A549 (cell line): ENCODE measurements around the gene ACSL4. TPM values are rescaled to one million over a fixed set of nuclear protein-coding genes. Genes with fewer than 3 reads are reported as not detected.
"Not testable (repeated sequence)": the region's sequence is repeated elsewhere in the genome, so short reads cannot be mapped to it uniquely, and the experiment has no call there.

Experiments
- ATAC-seq, 2 experiments: fragments of 200-7000 bp in 1 of 2; fragments of >200 bp in 1 of 2; cut with Nextera tagmentation in 1 of 2; cut with Tn5 transposase in 1 of 2; 3 replicates each; pipeline versions ENCODE4 v1.8.0 to v1.9.1; 2018 to 2020; ENCODE audit warnings: mild to moderate bottlenecking in 1 of 2, moderate library complexity in 1 of 2
- CTCF ChIA-PET: fragments of 300-600 bp; sonication (Branson Sonifier 250); formaldehyde crosslinking; extraction: SDS; loops from one replicate; lab custom pipeline; 2021; ENCODE audit warnings: antibody characterized with exemption, inconsistent platforms; lab: Yijun Ruan, JAX
- POLR2A ChIA-PET: fragments of 350-600 bp; formaldehyde crosslinking; extraction: SDS; loops from one replicate; lab custom pipeline; 2021; ENCODE audit warnings: antibody characterized with exemption, inconsistent platforms; lab: Yijun Ruan, JAX
- DNase-seq, 2 experiments: peaks; one replicate each; pipeline versions ENCODE4 v3.0.0 to v3.0.0-alpha.2; 2011 to 2016; ENCODE audit warnings: low read depth in 1 of 2, low spot score in 1 of 2
- FAIRE-seq: peaks from 2 replicates; lab custom pipeline; 2011; peaks lifted over from hg19 to GRCh38; lab: Jason Lieb, UNC
- H3K27ac ChIP-seq, 2 experiments: fragments of >200 bp; sonication (Bioruptor Twin); formaldehyde crosslinking; 3 replicates each; pipeline ENCODE4 v1.5.1; 2016 to 2017
- H3K4me1 ChIP-seq: fragments of >200 bp; sonication (Bioruptor Twin); formaldehyde crosslinking; 3 replicates; pipeline ENCODE4 v1.6.1; 2016
- H3K4me2 ChIP-seq: fragments of >200 bp; sonication (Bioruptor Twin); formaldehyde crosslinking; 3 replicates; pipeline ENCODE4 v1.6.1; 2016
- H3K4me3 ChIP-seq: fragments of >200 bp; sonication (Bioruptor Twin); formaldehyde crosslinking; 3 replicates; pipeline ENCODE4 v1.5.1; 2016
- H3K9me3 ChIP-seq: fragments of >200 bp; sonication (Bioruptor Twin); formaldehyde crosslinking; 3 replicates; pipeline ENCODE4 v1.6.1; 2016
- CEBPB ChIP-seq, 2 experiments: fragments of >200 bp in 1 of 2; sonication (Bioruptor Twin) in 1 of 2; formaldehyde crosslinking in 1 of 2; IDR thresholded peaks; 2 replicates each; pipeline ENCODE4 v1.6.1; 2012 to 2016
- CHD2 ChIP-seq: fragments of 150-350 bp; IDR thresholded peaks from 2 replicates; pipeline ENCODE4 v1.6.1; 2014; ENCODE audit warnings: low read length; ENCODE audit not compliant: partially characterized antibody
- EP300 ChIP-seq, 2 experiments: fragments of >200 bp; sonication (Bioruptor Twin); formaldehyde crosslinking; IDR thresholded peaks; 2 replicates in 1 of 2; 3 replicates in 1 of 2; pipeline ENCODE4 v1.6.1; 2016 to 2017
- ESRRA ChIP-seq: fragments of 150-350 bp; IDR thresholded peaks from 2 replicates; pipeline ENCODE4 v1.6.1; 2014; ENCODE audit warnings: mild to moderate bottlenecking, low read length, borderline replicate concordance
- FOSB ChIP-seq: fragments of 250-450 bp; sonication (Bioruptor Pico); IDR thresholded peaks from 2 replicates; pipeline ENCODE4 v1.5.0; 2020; ENCODE audit warnings: mild to moderate bottlenecking, moderate library complexity
- FOSL2 ChIP-seq, 2 experiments: fragments of 450-650 bp in 1 of 2; fragments of >200 bp in 1 of 2; sonication (Bioruptor Twin) in 1 of 2; formaldehyde crosslinking; IDR thresholded peaks; 2 replicates each; pipeline versions ENCODE4 v1.5.0 to v1.6.1; 2016 to 2020; ENCODE audit warnings: mild to moderate bottlenecking in 1 of 2, moderate library complexity in 1 of 2
- HDAC2 ChIP-seq: fragments of 200-600 bp; sonication (generic); IDR thresholded peaks from 2 replicates; pipeline ENCODE4 v1.6.1; 2016
- HEYL ChIP-seq: fragments of 250-450 bp; sonication (Bioruptor Pico); IDR thresholded peaks from 2 replicates; pipeline ENCODE4 v1.8.0; 2021; ENCODE audit warnings: mild to moderate bottlenecking, moderate library complexity
- HOXA7 ChIP-seq: fragments of 250-450 bp; sonication (Bioruptor Pico); IDR thresholded peaks from 2 replicates; pipeline ENCODE4 v1.5.0; 2020; ENCODE audit warnings: mild to moderate bottlenecking, moderate library complexity
- HOXB5 ChIP-seq: fragments of 250-450 bp; sonication (Bioruptor Pico); IDR thresholded peaks from 2 replicates; pipeline ENCODE4 v1.5.0; 2020; ENCODE audit warnings: mild to moderate bottlenecking, moderate library complexity
- MAZ ChIP-seq: fragments of 150-350 bp; IDR thresholded peaks from 2 replicates; pipeline ENCODE4 v1.6.1; 2014; ENCODE audit warnings: antibody characterized with exemption, low read depth, low read length, borderline replicate concordance
- NPAS2 ChIP-seq: fragments of 250-450 bp; sonication (Bioruptor Pico); IDR thresholded peaks from 2 replicates; pipeline ENCODE4 v1.8.0; 2022; ENCODE audit warnings: mild to moderate bottlenecking, moderate library complexity, borderline replicate concordance
- NR3C1 ChIP-seq: fragments of >200 bp; sonication (Bioruptor Twin); formaldehyde crosslinking; IDR thresholded peaks from 3 replicates; pipeline ENCODE4 v1.6.1; 2017
- PHF8 ChIP-seq: fragments of 200-600 bp; sonication (generic); IDR thresholded peaks from 2 replicates; pipeline ENCODE4 v1.6.1; 2016; ENCODE audit warnings: low read depth, mild to moderate bottlenecking, antibody characterized with exemption, moderate library complexity, borderline replicate concordance
- RAD21 ChIP-seq, 2 experiments: fragments of >200 bp in 1 of 2; sonication (Bioruptor Twin) in 1 of 2; formaldehyde crosslinking in 1 of 2; IDR thresholded peaks in 1 of 2; conservative IDR thresholded peaks in 1 of 2; 2 replicates in 1 of 2; 3 replicates in 1 of 2; pipeline ENCODE4 v1.6.1; 2012 to 2018; ENCODE audit warnings: inconsistent platforms in 1 of 2
- RCOR1 ChIP-seq: fragments of 150-350 bp; IDR thresholded peaks from 2 replicates; pipeline ENCODE4 v1.6.1; 2014; ENCODE audit warnings: antibody characterized with exemption, low read length, low read depth
- RNF2 ChIP-seq: fragments of 200-600 bp; sonication (generic); IDR thresholded peaks from 2 replicates; pipeline ENCODE4 v1.6.1; 2016; ENCODE audit warnings: low read depth, mild to moderate bottlenecking, antibody characterized with exemption, moderate library complexity, borderline replicate concordance
- SREBF2 ChIP-seq: fragments of 450-650 bp; IDR thresholded peaks from 2 replicates; pipeline ENCODE4 v1.6.1; 2014; ENCODE audit warnings: mild to moderate bottlenecking, moderate library complexity
- ZC3H11A ChIP-seq: fragments of 450-650 bp; IDR thresholded peaks from 2 replicates; pipeline ENCODE4 v1.6.1; 2014; ENCODE audit warnings: antibody characterized with exemption, mild to moderate bottlenecking
- WGBS: methylation state at CpG from one replicate; pipeline ENCODE4 v1.1.6; 2017; ENCODE audit errors: missing lambda C conversion rate; 5-methylcytosine and 5-hydroxymethylcytosine counted together
- polyA plus RNA-seq, 4 experiments: library from polyadenylated mRNA; depleted of rRNA in 3 of 4; stranded (reverse); fragments of >200 nt; fragmentation: RNase III in 1 of 4; extraction: RNeasy Plus Mini Kit Qiagen cat#74134 plus additional on column Dnase treatment in 1 of 4; gene quantifications; 2 replicates in 3 of 4; 3 replicates in 1 of 4; pipeline ENCODE4 v1.2.3, GENCODE V29; 2011 to 2017
- TF ChIP-seq, protein P1 (sequence below): fragments of >200 bp; sonication (Bioruptor Twin); formaldehyde crosslinking; IDR thresholded peaks from 3 replicates; pipeline ENCODE4 v1.6.1; 2016
- TF ChIP-seq, protein P2 (sequence below): fragments of >200 bp; sonication (Bioruptor Twin); formaldehyde crosslinking; IDR thresholded peaks from 2 replicates; pipeline ENCODE4 v1.6.1; 2016
- TF ChIP-seq, protein P3 (sequence below): fragments of 250-450 bp; sonication (Bioruptor Pico); IDR thresholded peaks from 2 replicates; pipeline ENCODE4 v1.5.0; 2020; ENCODE audit warnings: low read depth, mild to moderate bottlenecking, moderate library complexity
- TF ChIP-seq, protein P4 (sequence below): fragments of 450-650 bp; IDR thresholded peaks from 2 replicates; pipeline ENCODE4 v1.6.1; 2014; ENCODE audit warnings: antibody characterized with exemption
- TF ChIP-seq, protein P5 (sequence below): IDR thresholded peaks from 2 replicates; pipeline ENCODE4 v1.6.1; 2012
- TF ChIP-seq, protein P6 (sequence below): IDR thresholded peaks from 2 replicates; pipeline ENCODE4 v1.6.1; 2012

ACSL4 gene
- polyA plus RNA-seq, 2 of the 4 experiments (the other 2 are of a cell fraction) = 31.6 to 36.8 TPM

DNA sequence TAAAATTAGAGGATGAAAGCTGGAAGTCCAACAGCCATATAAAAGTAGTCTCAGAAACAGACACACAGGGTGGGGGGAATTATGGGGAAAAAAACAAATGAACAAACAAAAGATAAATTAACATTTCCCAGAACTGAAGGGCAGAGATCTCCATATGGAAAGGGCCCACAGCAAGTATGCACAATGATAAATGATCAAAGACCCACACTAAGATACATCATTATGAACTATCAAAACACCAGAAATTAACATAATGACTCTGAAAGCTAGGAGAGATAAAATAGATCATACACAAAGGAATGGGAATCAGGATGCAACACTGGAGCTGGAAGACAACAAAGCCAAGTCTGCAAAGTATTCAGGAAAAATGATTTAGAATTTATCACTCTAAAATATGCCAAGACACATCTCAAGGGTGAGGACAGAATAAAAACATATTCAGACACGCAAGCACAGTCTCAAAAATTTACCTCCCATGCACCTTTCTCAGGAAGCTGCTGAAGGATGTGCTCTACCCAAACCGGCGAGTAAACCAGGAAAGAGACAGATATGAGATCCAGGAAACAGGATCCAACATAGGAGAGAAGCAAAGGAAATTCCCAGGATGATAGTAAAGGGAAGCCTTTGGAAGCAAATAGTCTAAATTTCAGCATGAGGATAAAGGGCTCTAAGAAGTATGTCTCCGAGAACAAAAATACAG, 77.4 kb downstream of the ACSL4 start (continued):
- TF ChIP-seq RNF2 = no peak
- no peak for TF ChIP-seq ZC3H11A
- TF ChIP-seq ESRRA = no peak
- no peak for TF ChIP-seq MAZ

DNA sequence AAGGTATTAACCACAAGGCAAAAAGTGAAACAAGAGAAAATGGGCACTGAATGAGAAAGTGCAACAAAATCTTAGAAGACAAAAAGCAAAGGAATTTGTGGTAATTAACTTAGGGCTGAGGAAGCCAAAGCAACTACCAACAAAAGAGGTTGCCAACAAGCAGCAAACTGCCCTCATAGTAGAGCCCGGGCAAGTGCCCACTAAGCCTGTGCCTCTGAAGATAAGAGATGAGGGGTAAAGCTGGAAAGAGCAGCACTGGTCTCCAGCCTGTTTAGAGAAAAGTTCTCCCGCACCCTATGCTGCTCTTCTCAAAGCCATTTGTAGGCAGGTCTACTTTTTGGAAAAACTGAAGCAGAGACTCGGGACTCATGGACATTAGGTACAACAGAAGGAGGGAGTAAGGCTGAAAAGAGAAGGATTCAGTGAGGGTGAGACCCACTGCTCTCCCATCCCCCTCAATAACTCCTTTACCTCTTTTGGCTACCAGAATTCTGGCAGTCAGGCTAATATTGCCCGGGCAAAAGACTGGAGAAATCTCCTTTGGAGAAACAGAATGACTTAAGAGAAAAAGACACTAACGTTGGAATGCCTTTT, 78.4 kb downstream of the ACSL4 start:
- DNase-seq (no peak), FAIRE-seq (no peak), ATAC-seq (no peak)
- whole genome bisulfite sequencing = 79% methylated on average over 5 of the region's 5 CpGs
- H3K9me3 ChIP-seq = no peaks in the 10 kb centered on the region
- TF ChIP-seq CEBPB (IDR thresholded peaks at IDR 0.05) = no peak
- TF ChIP-seq HOXA7 = no peak
- TF ChIP-seq, protein P1, sequence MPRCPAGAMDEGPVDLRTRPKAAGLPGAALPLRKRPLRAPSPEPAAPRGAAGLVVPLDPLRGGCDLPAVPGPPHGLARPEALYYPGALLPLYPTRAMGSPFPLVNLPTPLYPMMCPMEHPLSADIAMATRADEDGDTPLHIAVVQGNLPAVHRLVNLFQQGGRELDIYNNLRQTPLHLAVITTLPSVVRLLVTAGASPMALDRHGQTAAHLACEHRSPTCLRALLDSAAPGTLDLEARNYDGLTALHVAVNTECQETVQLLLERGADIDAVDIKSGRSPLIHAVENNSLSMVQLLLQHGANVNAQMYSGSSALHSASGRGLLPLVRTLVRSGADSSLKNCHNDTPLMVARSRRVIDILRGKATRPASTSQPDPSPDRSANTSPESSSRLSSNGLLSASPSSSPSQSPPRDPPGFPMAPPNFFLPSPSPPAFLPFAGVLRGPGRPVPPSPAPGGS = no peak
- no peak for TF ChIP-seq RAD21 (conservative IDR thresholded peaks at IDR 0.05 in 1 of 2, IDR thresholded peaks at IDR 0.05 in 1 of 2)
- no peak for TF ChIP-seq HEYL (CRISPR knock-in tag)
- TF ChIP-seq HDAC2 = no peak
- TF ChIP-seq EP300 (IDR thresholded peaks at IDR 0.05) = no peak
- TF ChIP-seq FOSL2 (IDR thresholded peaks at IDR 0.05) = no peak
- no peak for TF ChIP-seq FOSL2 (CRISPR knock-in tag; IDR thresholded peaks at IDR 0.05)
- TF ChIP-seq PHF8 = no peak
- no peak for TF ChIP-seq FOSB (CRISPR knock-in tag)
- ChIA-PET CTCF (no interaction called here), POLR2A (no interaction called here)
- no peak overlapping the region for H3K4me2 ChIP-seq
- no peak overlapping the region for H3K4me3 ChIP-seq
- no peak overlapping the region for H3K27ac ChIP-seq
- no peaks in the 10 kb centered on the region for H3K4me1 ChIP-seq

DNA sequence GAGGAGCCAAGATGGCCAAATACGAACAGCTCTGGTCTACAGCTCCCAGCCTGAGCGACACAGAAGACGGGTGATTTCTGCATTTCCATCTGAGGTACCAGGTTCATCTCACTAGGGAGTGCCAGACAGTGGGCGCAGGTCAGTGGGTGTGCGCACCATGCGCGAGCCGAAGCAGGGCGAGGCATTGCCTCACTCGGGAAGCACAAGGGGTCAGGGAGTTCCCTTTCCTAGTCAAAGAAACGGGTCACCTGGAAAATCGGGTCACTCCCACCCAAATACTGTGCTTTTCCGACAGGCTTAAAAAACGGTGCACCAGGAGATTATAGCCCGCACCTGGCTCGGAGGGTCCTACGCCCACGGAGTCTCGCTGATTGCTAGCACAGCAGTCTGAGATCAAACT, 88.4 kb downstream of the ACSL4 start:
- WGBS = 95% methylated on average over 15 of the region's 19 CpGs
- H3K4me3 ChIP-seq, ATAC-seq, FAIRE-seq, H3K4me1 ChIP-seq, DNase-seq, H3K9me3 ChIP-seq, H3K27ac ChIP-seq, H3K4me2 ChIP-seq, POLR2A ChIA-PET, CTCF ChIA-PET: not testable (repeated sequence)

DNA sequence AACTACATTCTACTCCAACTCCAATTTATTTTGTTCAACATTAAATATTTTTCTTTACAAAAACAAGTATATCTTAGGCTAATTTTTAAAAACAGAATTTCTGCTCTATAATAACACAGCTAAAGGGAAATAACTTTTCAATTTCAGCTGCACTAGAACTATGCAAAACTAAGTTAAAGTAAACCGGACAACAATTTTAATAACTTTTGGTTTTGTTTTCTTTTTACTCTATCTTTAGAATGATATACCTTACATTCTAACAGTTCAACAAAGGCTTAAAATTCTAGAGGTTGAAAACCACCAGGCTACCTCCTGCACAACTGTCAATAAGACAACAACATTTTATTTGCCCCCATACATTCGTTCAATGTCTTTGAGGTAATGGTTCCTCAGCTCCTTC, 89.4 kb downstream of the ACSL4 start:
- ChIA-PET CTCF (no interaction called here), POLR2A (interaction anchor here (1.0 kb wide), 1 partner anchor 107 kb away, joined by 3 read pairs; the partner anchor contains the start of gene NXT2)
- WGBS = 65% methylated on average over 2 of the region's 2 CpGs
- FAIRE-seq (no peak), DNase-seq (no peak), ATAC-seq (no peak)
- Histone ChIP-seq H3K27ac (no peak overlapping the region), H3K4me2 (no peak overlapping the region), H3K4me1 (no peaks in the 10 kb centered on the region), H3K9me3 (no peaks in the 10 kb centered on the region), H3K4me3 (no peak overlapping the region)
- TF ChIP-seq HOXB5 = no peak
- TF ChIP-seq NPAS2 (CRISPR knock-in tag) = no peak
- no peak for TF ChIP-seq HDAC2
- TF ChIP-seq NR3C1 = no peak
- no peak for TF ChIP-seq RAD21 (conservative IDR thresholded peaks at IDR 0.05 in 1 of 2, IDR thresholded peaks at IDR 0.05 in 1 of 2)
- TF ChIP-seq, protein P2, sequence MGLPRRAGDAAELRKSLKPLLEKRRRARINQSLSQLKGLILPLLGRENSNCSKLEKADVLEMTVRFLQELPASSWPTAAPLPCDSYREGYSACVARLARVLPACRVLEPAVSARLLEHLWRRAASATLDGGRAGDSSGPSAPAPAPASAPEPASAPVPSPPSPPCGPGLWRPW = no peak
- TF ChIP-seq, protein P3, sequence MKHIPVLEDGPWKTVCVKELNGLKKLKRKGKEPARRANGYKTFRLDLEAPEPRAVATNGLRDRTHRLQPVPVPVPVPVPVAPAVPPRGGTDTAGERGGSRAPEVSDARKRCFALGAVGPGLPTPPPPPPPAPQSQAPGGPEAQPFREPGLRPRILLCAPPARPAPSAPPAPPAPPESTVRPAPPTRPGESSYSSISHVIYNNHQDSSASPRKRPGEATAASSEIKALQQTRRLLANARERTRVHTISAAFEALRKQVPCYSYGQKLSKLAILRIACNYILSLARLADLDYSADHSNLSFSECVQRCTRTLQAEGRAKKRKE (CRISPR knock-in tag) = no peak
- TF ChIP-seq, protein P4, sequence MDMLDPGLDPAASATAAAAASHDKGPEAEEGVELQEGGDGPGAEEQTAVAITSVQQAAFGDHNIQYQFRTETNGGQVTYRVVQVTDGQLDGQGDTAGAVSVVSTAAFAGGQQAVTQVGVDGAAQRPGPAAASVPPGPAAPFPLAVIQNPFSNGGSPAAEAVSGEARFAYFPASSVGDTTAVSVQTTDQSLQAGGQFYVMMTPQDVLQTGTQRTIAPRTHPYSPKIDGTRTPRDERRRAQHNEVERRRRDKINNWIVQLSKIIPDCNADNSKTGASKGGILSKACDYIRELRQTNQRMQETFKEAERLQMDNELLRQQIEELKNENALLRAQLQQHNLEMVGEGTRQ = no peak
- TF ChIP-seq, protein P5, sequence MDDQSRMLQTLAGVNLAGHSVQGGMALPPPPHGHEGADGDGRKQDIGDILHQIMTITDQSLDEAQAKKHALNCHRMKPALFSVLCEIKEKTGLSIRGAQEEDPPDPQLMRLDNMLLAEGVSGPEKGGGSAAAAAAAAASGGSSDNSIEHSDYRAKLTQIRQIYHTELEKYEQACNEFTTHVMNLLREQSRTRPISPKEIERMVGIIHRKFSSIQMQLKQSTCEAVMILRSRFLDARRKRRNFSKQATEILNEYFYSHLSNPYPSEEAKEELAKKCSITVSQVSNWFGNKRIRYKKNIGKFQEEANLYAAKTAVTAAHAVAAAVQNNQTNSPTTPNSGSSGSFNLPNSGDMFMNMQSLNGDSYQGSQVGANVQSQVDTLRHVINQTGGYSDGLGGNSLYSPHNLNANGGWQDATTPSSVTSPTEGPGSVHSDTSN = no peak
- TF ChIP-seq RCOR1 = no peak
- TF ChIP-seq, protein P1 = no peak
- TF ChIP-seq SREBF2 = no peak
- TF ChIP-seq CHD2 = no peak
- TF ChIP-seq, protein P6, sequence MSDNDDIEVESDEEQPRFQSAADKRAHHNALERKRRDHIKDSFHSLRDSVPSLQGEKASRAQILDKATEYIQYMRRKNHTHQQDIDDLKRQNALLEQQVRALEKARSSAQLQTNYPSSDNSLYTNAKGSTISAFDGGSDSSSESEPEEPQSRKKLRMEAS = no peak
- TF ChIP-seq CEBPB (IDR thresholded peaks at IDR 0.05) = no peak
